GM18873 (cell line): ENCODE measurements around the gene ATP6V1F.

Source experiments
- ATAC-seq: cut with Tn5 transposase; IDR thresholded peaks from one replicate; pipeline ENCODE4 v1.9.1; 2021; ENCODE audit warnings: mild to moderate bottlenecking, moderate library complexity, moderate number of reproducible peaks; ENCODE audit not compliant: unreplicated experiment, low FRiP score

Gene ATP6V1F

GRCh38 chr7:128847721-128848211, 14.9 kb upstream of the ATP6V1F start:
- ATAC-seq = no peak

- ATAC-seq = no peak
Observed at GRCh38 chr7:128848289-128849155, 14.1 kb upstream of the ATP6V1F start.

- ATAC-seq = no peak
Observed at GRCh38 chr7:128849156-128849515, 13.5 kb upstream of the ATP6V1F start.

- no peak for ATAC-seq
Observed at GRCh38 chr7:128849804-128850490, 12.7 kb upstream of the ATP6V1F start.

- no peak for ATAC-seq
Observed at GRCh38 chr7:128852537-128853254, 10.0 kb upstream of the ATP6V1F start.

- no peak for ATAC-seq
Observed at GRCh38 chr7:128853799-128854198, 8.9 kb upstream of the ATP6V1F start.

- ATAC-seq = no peak
Observed at GRCh38 chr7:128854396-128854795, 8.3 kb upstream of the ATP6V1F start.

- ATAC-seq = no peak
Observed at GRCh38 chr7:128855559-128855958, 7.1 kb upstream of the ATP6V1F start.

GRCh38 chr7:128856001-128856718, 6.5 kb upstream of the ATP6V1F start:
- no peak for ATAC-seq

GRCh38 chr7:128858380-128859231, 4.0 kb upstream of the ATP6V1F start:
- no peak for ATAC-seq

- no peak for ATAC-seq
Observed at GRCh38 chr7:128859232-128860157, 3.2 kb upstream of the ATP6V1F start.

- no peak for ATAC-seq
Observed at GRCh38 chr7:128860158-128861073, 2.2 kb upstream of the ATP6V1F start.

- no peak for ATAC-seq
Observed at GRCh38 chr7:128861957-128862570, 592 bp upstream of the ATP6V1F start.

GRCh38 chr7:128863433-128863989, 855 bp downstream of the ATP6V1F start:
- ATAC-seq = peak; percentile 28

GRCh38 chr7:128865303-128865702, 2.6 kb downstream of the ATP6V1F start:
- no peak for ATAC-seq

GRCh38 chr7:128865996-128866877, 3.6 kb downstream of the ATP6V1F start:
- ATAC-seq = no peak
